Duodenal mucosa (tissue), 2 donors: ENCODE results near the gene ECM1.

Experiments
- H3K27ac ChIP-seq: one replicate; pipeline ENCODE4 v1.7.0; 2013; ENCODE audit warnings: low read depth, low read length
- H3K27me3 ChIP-seq, 2 donors: one replicate each; pipeline ENCODE4 v1.7.0; 2013; ENCODE audit warnings: low read length in 2 of 2, control low read depth in 1 of 2; ENCODE audit not compliant: insufficient read depth in 2 of 2, control insufficient read depth in 1 of 2
- H3K36me3 ChIP-seq, 2 donors: one replicate each; pipeline ENCODE4 v1.7.0; 2013; ENCODE audit warnings: low read length in 2 of 2, control low read depth in 1 of 2; ENCODE audit not compliant: insufficient read depth in 2 of 2, control insufficient read depth in 1 of 2
- H3K4me1 ChIP-seq, 2 donors: one replicate each; pipeline ENCODE4 v1.7.0; 2013; ENCODE audit warnings: low read length in 2 of 2, control low read depth in 1 of 2; ENCODE audit not compliant: insufficient read depth in 2 of 2, control insufficient read depth in 1 of 2
- H3K4me3 ChIP-seq, 2 donors: one replicate each; pipeline ENCODE4 v1.7.0; 2013; ENCODE audit warnings: low read length in 2 of 2, low read depth in 1 of 2
- H3K9ac ChIP-seq, 2 donors: one replicate each; pipeline ENCODE4 v1.7.0; 2013; ENCODE audit warnings: low read length in 2 of 2, low read depth in 1 of 2
- H3K9me3 ChIP-seq, 2 donors: one replicate each; pipeline ENCODE4 v1.7.0; 2013; ENCODE audit warnings: low read length in 2 of 2, control low read depth in 1 of 2; ENCODE audit not compliant: control insufficient read depth in 1 of 2

ECM1 gene

DNA sequence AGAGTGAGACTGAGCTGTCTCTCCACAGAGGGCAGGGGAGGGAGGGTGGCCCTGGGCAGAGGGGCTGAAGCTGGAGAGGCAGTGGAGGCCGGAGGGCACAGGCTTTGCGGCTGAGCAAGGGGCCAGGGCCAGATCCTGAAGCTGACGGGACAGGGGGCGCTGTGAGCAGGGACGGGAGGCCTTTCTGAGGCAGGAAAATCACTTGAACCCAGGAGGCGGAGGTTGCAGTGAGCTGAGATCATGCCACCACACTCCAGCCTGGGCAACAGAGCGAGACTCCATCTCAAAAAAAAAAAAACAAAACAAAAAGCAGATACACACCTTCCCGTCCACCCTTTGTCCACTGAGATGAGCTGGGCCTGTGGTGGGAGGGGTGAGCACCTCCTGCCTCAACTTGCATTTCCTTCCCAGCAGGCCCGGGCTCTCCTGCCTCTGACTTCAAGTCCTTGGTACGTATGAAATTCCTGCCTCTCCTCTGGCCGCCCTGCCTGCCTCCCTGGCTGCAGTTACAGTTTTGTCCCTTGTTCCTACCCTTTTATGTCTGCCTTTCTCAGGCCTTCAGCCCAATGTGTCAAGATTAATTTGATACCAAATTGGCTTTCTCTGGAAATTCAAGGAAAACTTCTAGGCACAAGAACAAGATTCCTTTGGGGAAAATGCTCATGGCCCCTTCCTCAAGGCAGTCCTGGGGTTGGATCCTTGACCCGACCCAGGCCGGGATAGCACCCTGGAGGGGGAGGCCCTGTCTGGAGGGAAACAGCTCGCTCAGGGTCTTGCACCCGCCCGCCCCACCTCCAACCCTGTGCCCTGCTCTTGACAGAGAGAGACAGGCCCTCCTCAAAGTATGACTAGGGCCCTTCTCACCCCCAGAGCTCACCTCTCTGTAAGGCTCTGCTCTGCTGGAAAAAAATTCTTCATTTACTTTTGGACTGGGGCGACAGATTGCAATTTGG, 30.1 kb downstream of the ECM1 start:
- Histone ChIP-seq H3K27ac (no peak overlapping the region), H3K4me1 (peaks cover 7 to 9% of the 10 kb centered on the region in 2 donors), H3K36me3 (no peaks in the 10 kb centered on the region), H3K27me3 (no peaks in the 10 kb centered on the region), H3K9me3 (no peaks in the 10 kb centered on the region), H3K4me3 (no peak overlapping the region), H3K9ac (no peak overlapping the region)

DNA sequence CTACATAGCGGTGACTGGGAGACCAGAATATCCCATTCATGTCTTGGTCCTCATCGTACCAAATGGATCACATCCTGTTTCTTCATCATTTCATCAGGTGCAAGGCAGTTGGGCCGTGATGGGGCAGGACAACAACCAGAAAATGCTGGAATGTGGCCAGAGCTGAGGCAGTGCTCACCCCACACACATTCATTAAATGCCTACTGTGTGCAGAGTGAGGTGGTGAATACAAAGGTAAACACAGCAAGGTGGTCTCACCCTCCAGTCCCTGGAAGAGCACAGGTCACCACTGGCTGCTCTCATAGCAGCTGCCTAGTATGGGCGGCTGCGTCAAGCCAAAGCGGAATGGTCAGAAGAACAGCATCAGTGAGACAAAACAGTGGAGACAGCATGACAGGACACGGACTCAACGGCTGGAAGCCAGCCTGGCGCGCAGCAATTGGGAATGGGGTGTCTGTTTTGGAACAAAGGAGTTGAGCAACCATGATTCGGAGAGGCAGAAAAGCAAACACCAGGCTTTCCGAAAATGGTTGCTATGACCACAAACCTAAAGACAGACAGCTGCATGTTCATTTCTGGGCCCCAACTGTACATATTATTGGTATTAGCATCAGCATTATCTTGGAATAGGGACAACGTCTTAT, 35.7 kb downstream of the ECM1 start:
- H3K4me1 ChIP-seq = peaks cover 0 to 3% of the 10 kb centered on the region in 2 donors
- no peaks in the 10 kb centered on the region for H3K9me3 ChIP-seq
- H3K9ac ChIP-seq = no peak overlapping the region
- H3K27me3 ChIP-seq = no peaks in the 10 kb centered on the region
- H3K27ac ChIP-seq = no peak overlapping the region
- H3K4me3 ChIP-seq = no peak overlapping the region
- no peaks in the 10 kb centered on the region for H3K36me3 ChIP-seq

DNA sequence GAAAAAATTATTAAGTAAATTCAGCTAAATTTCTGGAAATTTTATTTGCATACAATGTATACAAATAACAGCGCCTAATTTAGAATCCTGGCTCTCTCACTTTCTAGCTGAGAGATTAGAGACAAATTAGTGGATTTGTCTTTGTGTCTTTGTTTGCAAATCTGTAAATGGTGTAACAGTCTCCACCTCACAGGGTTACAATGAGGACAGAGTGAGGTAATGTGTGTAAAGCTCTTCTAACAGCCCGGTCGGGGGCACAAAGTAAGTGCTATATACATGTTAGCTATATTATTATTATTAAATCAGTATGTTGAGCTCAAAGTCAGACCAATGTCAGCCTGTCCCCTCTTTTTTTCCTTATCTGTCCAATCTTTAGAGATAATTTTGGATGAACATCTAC, 36.3 kb downstream of the ECM1 start:
- Histone ChIP-seq H3K36me3 (no peaks in the 10 kb centered on the region), H3K27ac (no peak overlapping the region), H3K27me3 (no peaks in the 10 kb centered on the region), H3K4me3 (no peak overlapping the region), H3K9me3 (no peaks in the 10 kb centered on the region), H3K4me1 (peaks cover 0 to 3% of the 10 kb centered on the region in 2 donors), H3K9ac (no peak overlapping the region)

DNA sequence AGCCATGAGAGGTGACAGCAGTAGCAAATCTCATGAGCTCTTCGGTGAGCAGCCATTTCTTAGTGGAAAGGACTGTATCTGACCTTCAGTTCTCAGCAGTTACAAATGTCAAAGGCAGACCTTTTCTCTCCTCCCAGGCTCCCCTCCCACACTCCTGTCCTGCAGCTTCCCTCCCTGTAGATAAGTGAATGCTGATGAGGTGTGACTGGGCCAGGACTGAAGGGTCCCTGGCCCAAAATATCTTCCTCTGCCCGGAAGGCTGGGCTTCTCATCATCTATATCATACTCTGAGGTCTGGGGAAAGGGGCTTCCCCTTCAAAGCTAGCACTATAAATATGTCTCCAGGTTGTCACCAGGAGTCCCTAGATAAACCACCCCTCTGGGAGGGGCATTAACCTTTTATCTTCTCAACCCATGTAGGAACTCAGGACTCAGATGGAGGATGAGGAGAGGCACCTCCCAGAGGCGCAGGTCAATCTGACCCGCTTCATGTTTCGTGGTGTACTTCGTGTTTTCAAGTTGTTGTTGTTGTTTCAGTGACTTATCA, 37.6 kb downstream of the ECM1 start:
- no peaks in the 10 kb centered on the region for H3K9me3 ChIP-seq
- no peak overlapping the region for H3K9ac ChIP-seq
- peaks cover 0 to 10% of the 10 kb centered on the region in 2 donors for H3K4me1 ChIP-seq
- H3K36me3 ChIP-seq = no peaks in the 10 kb centered on the region
- peaks cover 3 to 6% of the 10 kb centered on the region in 2 donors for H3K27me3 ChIP-seq
- H3K27ac ChIP-seq = no peak overlapping the region
- H3K4me3 ChIP-seq = no peak overlapping the region

DNA sequence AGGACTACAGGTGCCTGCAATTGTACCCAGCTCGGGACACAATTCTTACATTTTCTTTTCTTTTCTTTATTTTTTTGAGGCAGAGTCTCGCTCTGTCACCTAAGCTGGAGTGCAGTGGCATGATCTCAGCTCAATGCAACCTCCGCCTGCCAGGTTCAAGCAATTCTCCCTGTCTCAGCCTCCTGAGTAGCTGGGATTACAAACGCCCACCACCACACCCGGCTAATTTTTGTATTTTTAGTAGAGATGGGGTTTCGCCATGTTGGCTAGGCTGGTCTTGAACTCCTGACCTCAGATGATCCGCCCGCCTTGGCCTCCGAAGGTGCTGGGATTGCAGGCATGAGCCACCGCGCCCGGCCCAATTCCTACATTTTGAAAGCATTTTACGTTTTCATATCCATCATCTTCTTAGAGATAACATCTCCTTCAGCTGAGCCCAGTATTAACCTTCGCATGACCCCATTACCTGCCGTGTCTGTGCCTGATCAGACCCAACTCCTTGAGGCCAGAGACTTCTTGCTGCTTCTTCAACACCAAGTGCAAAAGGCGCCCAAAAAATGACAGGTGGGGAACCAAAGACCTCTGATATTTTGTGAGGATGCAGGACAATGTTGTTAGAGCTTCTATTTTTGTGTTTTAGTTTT, 38.5 kb downstream of the ECM1 start:
- Histone ChIP-seq H3K27me3 (peaks cover 3 to 6% of the 10 kb centered on the region in 2 donors), H3K9ac (no peak overlapping the region), H3K9me3 (no peaks in the 10 kb centered on the region), H3K27ac (no peak overlapping the region), H3K4me1 (peaks cover 0 to 10% of the 10 kb centered on the region in 2 donors), H3K36me3 (no peaks in the 10 kb centered on the region), H3K4me3 (no peak overlapping the region)

DNA sequence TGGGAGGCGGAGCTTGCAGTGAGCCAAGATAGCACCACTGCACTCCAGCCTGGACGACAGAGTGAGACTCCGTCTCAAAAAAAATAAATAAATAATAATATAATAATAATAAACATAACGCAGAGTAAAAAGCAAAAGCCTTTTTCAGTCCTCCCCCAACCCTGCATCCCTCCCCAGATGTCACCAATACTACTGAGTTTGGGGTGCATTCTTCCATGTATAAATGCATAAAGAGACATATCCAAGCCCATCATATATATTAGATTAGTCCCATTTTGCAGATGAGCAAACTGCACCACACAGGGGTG, 40.4 kb downstream of the ECM1 start:
- H3K9ac ChIP-seq = peak overlapping the region in 1 of 2 donors; percentile 48
- H3K4me1 ChIP-seq = peaks cover 13 to 19% of the 10 kb centered on the region in 2 donors
- H3K9me3 ChIP-seq = no peaks in the 10 kb centered on the region
- H3K27me3 ChIP-seq = peaks cover 3 to 6% of the 10 kb centered on the region in 2 donors
- no peaks in the 10 kb centered on the region for H3K36me3 ChIP-seq
- H3K27ac ChIP-seq = no peak overlapping the region
- peak overlapping the region; percentile 53 to 68 for H3K4me3 ChIP-seq

DNA sequence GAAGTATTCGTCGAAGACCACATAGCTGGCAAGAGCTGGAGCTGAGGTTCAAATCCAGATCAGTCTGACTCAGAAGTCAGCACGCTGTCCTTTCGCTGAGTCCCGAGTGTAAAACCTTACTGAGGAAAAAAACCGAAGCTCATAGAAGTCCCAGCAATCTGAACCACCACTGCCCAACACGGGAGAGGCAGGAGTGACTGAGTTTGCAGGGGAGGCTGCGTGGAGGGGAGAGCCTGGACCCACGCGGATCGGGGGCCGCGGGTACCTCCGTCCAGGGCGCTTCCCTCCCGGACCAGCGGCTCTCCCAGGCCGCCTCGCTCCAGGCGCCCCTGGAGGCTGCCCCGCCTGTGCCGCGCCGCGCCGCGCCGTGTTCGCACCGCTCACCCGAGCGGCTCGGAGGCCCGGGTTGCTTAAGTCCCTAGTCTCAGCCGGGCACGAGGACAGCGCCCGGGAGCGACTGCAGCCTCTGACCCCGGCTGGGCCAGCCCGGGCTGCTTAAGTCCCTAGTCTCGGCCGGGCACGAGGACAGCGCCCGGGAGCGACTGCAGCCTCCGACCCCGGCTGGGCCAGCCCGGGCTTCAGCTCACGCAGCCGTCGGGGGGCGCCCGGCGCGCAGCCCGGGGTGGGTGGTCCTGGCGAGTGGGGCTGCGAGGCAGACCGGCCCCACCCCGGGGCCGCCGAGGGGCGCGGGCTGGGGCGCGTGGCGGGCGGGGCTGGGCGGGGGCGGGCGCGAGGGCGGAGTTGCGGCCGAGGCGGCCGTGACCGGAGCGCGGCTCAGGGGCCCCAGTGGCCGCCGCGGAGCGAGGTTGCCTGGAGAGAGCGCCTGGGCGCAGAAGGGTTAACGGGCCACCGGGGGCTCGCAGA, 41.0 kb downstream of the ECM1 start, which contains the start of gene ADAMTSL4:
TSS of gene ADAMTSL4 (plus strand) at position 777 of the 864 bp plus-strand sequence. CDS start 2,881 bp downstream, outside the sequence.
- peak within 1 kb of the TSS; percentile 62 for H3K27ac ChIP-seq
- H3K27me3 ChIP-seq = peaks cover 3 to 6% of the 10 kb centered on the region in 2 donors
- no peaks in the 10 kb centered on the region for H3K36me3 ChIP-seq
- peak within 1 kb of the TSS; percentile 48 to 56 for H3K9ac ChIP-seq
- peaks cover 13 to 19% of the 10 kb centered on the region in 2 donors for H3K4me1 ChIP-seq
- no peaks in the 10 kb centered on the region for H3K9me3 ChIP-seq
- peak within 1 kb of the TSS; percentile 53 to 68 for H3K4me3 ChIP-seq

DNA sequence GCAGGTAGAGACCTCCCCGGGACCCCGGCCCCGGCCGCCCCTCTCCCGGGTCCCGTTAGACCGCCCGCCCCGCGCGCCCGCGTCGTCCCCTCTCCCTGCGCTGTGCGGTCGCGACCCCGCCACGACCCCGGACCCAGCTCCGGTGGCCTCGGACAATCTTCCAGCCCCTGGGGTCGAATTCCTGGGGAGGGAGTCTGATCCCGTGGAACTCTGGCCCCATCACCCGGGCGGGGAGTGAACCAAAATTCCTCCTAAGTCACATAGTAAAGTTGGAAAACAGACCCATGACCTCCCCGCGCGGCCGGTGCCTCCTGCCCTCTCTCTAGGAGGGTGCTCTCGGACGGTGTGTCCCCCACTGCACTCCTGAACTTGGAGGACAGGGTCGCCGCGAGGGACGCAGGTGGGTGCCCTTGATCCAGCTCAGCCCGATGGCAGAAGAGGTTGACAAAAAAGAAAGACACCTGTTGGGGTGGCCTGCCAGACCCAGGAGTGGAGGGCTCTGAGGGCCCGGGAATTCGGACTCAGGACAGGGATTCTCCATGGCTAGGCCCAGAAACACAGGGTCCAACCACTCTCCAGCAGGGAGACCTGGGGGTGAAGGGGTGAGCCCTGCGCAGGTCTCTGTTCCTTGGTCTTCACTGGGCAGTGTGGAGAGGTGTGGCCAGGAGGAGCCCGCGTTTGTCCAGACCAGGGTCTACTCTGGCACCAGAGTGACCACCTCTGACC, 41.8 kb downstream of the ECM1 start:
- Histone ChIP-seq H3K36me3 (no peaks in the 10 kb centered on the region), H3K27ac (peak overlapping the region; percentile 62), H3K27me3 (peaks cover 3 to 6% of the 10 kb centered on the region in 2 donors), H3K9me3 (no peaks in the 10 kb centered on the region), H3K4me1 (peaks cover 13 to 19% of the 10 kb centered on the region in 2 donors), H3K4me3 (peak overlapping the region; percentile 36 to 40), H3K9ac (peak overlapping the region; percentile 43 to 56)
